PC-3 (cell line): ENCODE measurements around the gene SYNGR2. TPM values are rescaled to one million over a fixed set of nuclear protein-coding genes. Genes with fewer than 3 reads are reported as not detected.

ENCODE experiments used
- ATAC-seq: fragments of 200-7000 bp; cut with Tn5 transposase; 2 replicates; pipeline ENCODE4 v1.9.1; 2020; ENCODE audit warnings: mild to moderate bottlenecking, moderate library complexity
- BruUV-seq: library from RNA; stranded (reverse); fragments of 400-500 nt; replicated peaks from 2 replicates; lab custom pipeline; 2021; lab: Mats Ljungman, UMichigan
- CTCF ChIA-PET: fragments of 300-600 bp; sonication (Branson Sonifier 250); formaldehyde crosslinking; loops from one replicate; lab custom pipeline; 2022; ENCODE audit warnings: antibody characterized with exemption; lab: Charles Lee
- POLR2A ChIA-PET: fragments of 300-600 bp; sonication (Branson Sonifier 250); formaldehyde crosslinking; loops from one replicate; lab custom pipeline; 2022; ENCODE audit warnings: antibody characterized with exemption; ENCODE audit not compliant: unreplicated experiment; lab: Charles Lee
- DNase-seq: peaks from one replicate; pipeline ENCODE4 v3.0.0-alpha.2; 2015
- H2AFZ ChIP-seq: fragments of 300-600 bp; sonication (generic); 2 replicates; pipeline ENCODE4 v1.6.0; 2016; ENCODE audit warnings: antibody characterized with exemption, low read length
- H3F3A ChIP-seq: fragments of 300-600 bp; sonication (generic); one replicate; pipeline ENCODE4 v1.6.0; 2017; ENCODE audit warnings: antibody characterized with exemption, low read length, control low read depth, mild to moderate bottlenecking; ENCODE audit not compliant: unreplicated experiment
- H3K27ac ChIP-seq: fragments of 300-600 bp; sonication (generic); 2 replicates; pipeline ENCODE4 v1.5.1; 2016; ENCODE audit warnings: mild to moderate bottlenecking, low read length
- H3K27me3 ChIP-seq: fragments of 300-600 bp; sonication (generic); 2 replicates; pipeline ENCODE4 v1.6.1; 2016; ENCODE audit warnings: low read length, mixed read lengths
- H3K36me3 ChIP-seq: fragments of 300-600 bp; sonication (generic); 2 replicates; pipeline ENCODE4 v1.6.1; 2016; ENCODE audit warnings: low read depth, mixed run types, low read length, mixed read lengths
- H3K4me1 ChIP-seq: fragments of 300-600 bp; sonication (generic); 2 replicates; pipeline ENCODE4 v1.5.1; 2016; ENCODE audit warnings: low read length; ENCODE audit not compliant: insufficient read depth
- H3K4me2 ChIP-seq: fragments of 300-600 bp; sonication (generic); 2 replicates; pipeline ENCODE4 v1.6.0; 2016; ENCODE audit warnings: low read length
- H3K4me3 ChIP-seq: fragments of 300-600 bp; sonication (generic); 2 replicates; pipeline ENCODE4 v1.5.1; 2016; ENCODE audit warnings: mild to moderate bottlenecking, low read length, mixed read lengths
- H3K79me2 ChIP-seq: fragments of 300-600 bp; sonication (generic); 2 replicates; pipeline ENCODE4 v1.6.1; 2017; ENCODE audit warnings: low read length, mixed read lengths
- H3K9ac ChIP-seq: fragments of 300-600 bp; sonication (generic); 2 replicates; pipeline ENCODE4 v1.6.0; 2016; ENCODE audit warnings: mild to moderate bottlenecking, low read length
- H3K9me2 ChIP-seq: fragments of 300-600 bp; sonication (generic); replicated peaks from 2 replicates; pipeline ENCODE4 v1.6.1; 2016; ENCODE audit warnings: mixed run types, low read length, mixed read lengths
- H3K9me3 ChIP-seq: fragments of 300-600 bp; sonication (generic); 2 replicates; pipeline ENCODE4 v1.6.1; 2016; ENCODE audit warnings: low read length, mixed read lengths
- H4K20me1 ChIP-seq: fragments of 300-600 bp; sonication (generic); 2 replicates; pipeline ENCODE4 v1.6.1; 2016; ENCODE audit warnings: low read length, mixed read lengths
- EZH2 ChIP-seq: fragments of 300-600 bp; sonication (generic); IDR thresholded peaks from one replicate; pipeline ENCODE4 v1.6.1; 2017; ENCODE audit warnings: antibody characterized with exemption, mild to moderate bottlenecking, low read length; ENCODE audit not compliant: unreplicated experiment
- EZH2phosphoT487 ChIP-seq: fragments of 300-600 bp; sonication (generic); IDR thresholded peaks from 2 replicates; pipeline ENCODE4 v1.6.1; 2018; ENCODE audit warnings: mild to moderate bottlenecking, antibody characterized with exemption, low read length, borderline replicate concordance
- intact Hi-C: fragments of 100-400 bp; cut with micrococcal nuclease; formaldehyde crosslinking; loops from 2 replicates; pipeline ENCODE4 v1.9.0; 2023
- total RNA-seq: library from RNA; depleted of rRNA; stranded (reverse); fragments of >200 nt; gene quantifications from 2 replicates; pipeline ENCODE4 v1.2.3, GENCODE V29; 2014
- TF ChIP-seq, protein P1 (sequence below): fragments of 300-600 bp; sonication (generic); conservative IDR thresholded peaks from 2 replicates; pipeline ENCODE4 v1.5.1; 2017; ENCODE audit warnings: antibody characterized with exemption, low read depth, mild to moderate bottlenecking, low read length

Gene SYNGR2
- total RNA-seq, 1 experiment from 2014 or later, result 213 TPM

DNA sequence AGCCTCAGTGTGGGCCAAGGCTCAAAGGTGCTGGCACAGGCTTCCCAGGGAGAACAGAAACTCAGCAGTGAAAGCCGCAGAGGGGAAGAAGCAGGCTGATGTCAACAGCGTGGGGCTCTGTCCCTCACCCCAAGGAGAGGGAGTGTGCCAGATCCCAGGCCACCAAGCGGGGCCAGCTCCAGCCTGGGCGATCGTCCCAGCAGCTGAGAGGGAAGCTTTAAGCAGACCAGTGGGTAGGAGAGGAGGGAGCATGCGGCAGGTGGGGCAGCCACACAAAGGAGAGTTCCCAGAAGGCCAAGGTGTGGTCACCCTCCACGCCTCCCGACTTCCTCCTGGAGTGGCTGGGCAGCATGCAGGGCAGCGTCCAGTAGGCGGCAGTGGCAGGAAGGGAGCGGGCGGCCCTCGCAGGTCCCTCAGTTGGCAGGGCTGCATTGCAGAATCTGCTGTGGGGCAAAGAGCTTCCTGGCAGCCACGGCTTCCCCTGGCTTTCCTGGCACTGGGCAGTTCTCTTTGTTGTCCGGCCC lies 6.0 kb downstream of the SYNGR2 start:
- peaks cover 17% of the 10 kb centered on the region for H3K4me1 ChIP-seq
- peak; percentile 69 for ATAC-seq
- H3K9ac ChIP-seq, result no peak overlapping the region

DNA sequence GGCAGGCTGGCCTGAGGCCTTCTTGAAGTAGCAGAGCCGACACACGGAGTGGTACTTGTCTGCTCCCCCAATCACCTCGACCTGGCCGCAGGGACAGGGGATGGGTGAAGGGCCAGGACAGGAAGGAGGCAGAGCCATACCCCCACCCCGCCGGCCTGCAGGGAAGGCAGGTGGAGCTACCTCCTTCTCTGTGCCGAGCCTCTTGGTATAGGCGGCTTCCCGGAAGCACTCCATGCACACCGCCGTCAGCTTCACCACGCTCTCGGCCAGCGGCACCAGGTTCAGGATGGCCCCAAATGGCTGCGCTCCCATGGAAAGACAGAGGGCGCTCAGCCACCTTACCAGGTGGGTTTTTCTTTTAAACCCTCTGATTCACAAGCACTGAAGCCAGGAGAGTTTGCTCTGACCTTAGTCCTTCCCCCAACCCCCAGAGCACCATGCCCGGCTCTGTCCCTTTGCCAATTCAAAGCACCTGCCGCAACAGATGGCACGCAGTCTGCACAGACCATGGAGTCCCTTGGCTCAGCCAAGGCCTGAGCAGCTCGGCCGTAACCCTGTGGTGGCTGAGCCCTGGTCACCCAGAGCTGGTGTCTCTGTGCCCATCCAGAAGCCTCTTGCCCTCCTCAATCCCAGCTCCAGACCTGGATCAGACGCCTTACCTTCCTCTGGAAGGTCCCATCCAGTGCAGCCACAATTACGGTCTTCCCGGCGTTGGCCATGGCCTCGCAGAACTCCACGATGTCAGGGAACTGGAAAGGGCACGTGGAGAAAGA lies 6.7 kb downstream of the SYNGR2 start:
- H3K9ac ChIP-seq, result no peak overlapping the region
- H3K4me3 ChIP-seq, result no peak overlapping the region
- no peak overlapping the region for H2AFZ ChIP-seq
- no peaks in the 10 kb centered on the region for H3K9me3 ChIP-seq
- H3F3A ChIP-seq, result peaks cover 23% of the 10 kb centered on the region
- ATAC-seq (peak; percentile 0; the same call in 1 of the 2 replicates), DNase-seq (no peak)
- TF ChIP-seq EZH2, result no peak
- TF ChIP-seq, protein P1, sequence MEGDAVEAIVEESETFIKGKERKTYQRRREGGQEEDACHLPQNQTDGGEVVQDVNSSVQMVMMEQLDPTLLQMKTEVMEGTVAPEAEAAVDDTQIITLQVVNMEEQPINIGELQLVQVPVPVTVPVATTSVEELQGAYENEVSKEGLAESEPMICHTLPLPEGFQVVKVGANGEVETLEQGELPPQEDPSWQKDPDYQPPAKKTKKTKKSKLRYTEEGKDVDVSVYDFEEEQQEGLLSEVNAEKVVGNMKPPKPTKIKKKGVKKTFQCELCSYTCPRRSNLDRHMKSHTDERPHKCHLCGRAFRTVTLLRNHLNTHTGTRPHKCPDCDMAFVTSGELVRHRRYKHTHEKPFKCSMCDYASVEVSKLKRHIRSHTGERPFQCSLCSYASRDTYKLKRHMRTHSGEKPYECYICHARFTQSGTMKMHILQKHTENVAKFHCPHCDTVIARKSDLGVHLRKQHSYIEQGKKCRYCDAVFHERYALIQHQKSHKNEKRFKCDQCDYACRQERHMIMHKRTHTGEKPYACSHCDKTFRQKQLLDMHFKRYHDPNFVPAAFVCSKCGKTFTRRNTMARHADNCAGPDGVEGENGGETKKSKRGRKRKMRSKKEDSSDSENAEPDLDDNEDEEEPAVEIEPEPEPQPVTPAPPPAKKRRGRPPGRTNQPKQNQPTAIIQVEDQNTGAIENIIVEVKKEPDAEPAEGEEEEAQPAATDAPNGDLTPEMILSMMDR, result peak; percentile 31
- peaks cover 12% of the 10 kb centered on the region; the same call in 1 of the 2 replicates for H3K4me1 ChIP-seq
- intact Hi-C loops, result loop anchor here (2.0 kb wide), 1 partner anchor 40 kb away; the partner anchor contains the start of gene BIRC5
- H3K4me2 ChIP-seq, result no peak overlapping the region
- no peaks in the 10 kb centered on the region for H3K27me3 ChIP-seq
- POLR2A ChIA-PET, result interaction anchor here (0.6 kb wide), 2 partner anchors 31 to 561 kb away, joined by 3 to 4 read pairs; no protein-coding TSS in a partner anchor
- H3K36me3 ChIP-seq, result peaks cover 40% of the 10 kb centered on the region
- no peaks in the 10 kb centered on the region for H3K9me2 ChIP-seq
- H3K79me2 ChIP-seq, result peaks cover 14% of the 10 kb centered on the region
- H4K20me1 ChIP-seq, result peaks cover 12% of the 10 kb centered on the region; the same call in 1 of the 2 replicates
- H3K27ac ChIP-seq, result no peak overlapping the region
- CTCF ChIA-PET, result interaction anchor here (0.6 to 1.3 kb wide), 5 partner anchors 22 to 357 kb away, joined by 3 to 8 read pairs (median 4); no protein-coding TSS in a partner anchor
- BruUV-seq, result no TSS peak

More for the DNA sequence above, 6.0 kb downstream of the SYNGR2 start:
- BruUV-seq, result TSS peak; percentile 66
- Histone ChIP-seq H3K27ac (peak overlapping the region; percentile 4), H3K36me3 (peaks cover 37% of the 10 kb centered on the region), H3K27me3 (no peaks in the 10 kb centered on the region), H3K79me2 (peaks cover 21% of the 10 kb centered on the region), H4K20me1 (peaks cover 19% of the 10 kb centered on the region), H2AFZ (no peak overlapping the region), H3K9me2 (no peaks in the 10 kb centered on the region), H3K4me3 (no peak overlapping the region), H3F3A (peaks cover 23% of the 10 kb centered on the region), H3K4me2 (no peak overlapping the region), H3K9me3 (no peaks in the 10 kb centered on the region)
- ChIA-PET POLR2A (interaction anchor here (0.6 kb wide), 1 partner anchor 562 kb away, joined by 4 read pairs; no protein-coding TSS in a partner anchor), CTCF (interaction anchor here (0.6 to 1.3 kb wide), 5 partner anchors 22 to 357 kb away, joined by 3 to 8 read pairs (median 4); no protein-coding TSS in a partner anchor)
- intact Hi-C loops, result loop anchor here (2.0 kb wide), 1 partner anchor 40 kb away; the partner anchor contains the start of gene BIRC5
- TF ChIP-seq EZH2phosphoT487 (no peak), EZH2 (no peak)
- TF ChIP-seq, protein P1, result peak; percentile 54; the same call in 1 of the 2 replicates
- DNase-seq, result peak; percentile 66
